HEK293 (cell line): ENCODE measurements around the gene NDUFA8.

ENCODE experiments used
- CTCF ChIA-PET: fragments of 350-600 bp; formaldehyde crosslinking; extraction: SDS; loops from one replicate; lab custom pipeline; 2021; ENCODE audit warnings: antibody characterized with exemption; lab: Yijun Ruan, JAX
- POLR2A ChIA-PET: fragments of 300-600 bp; formaldehyde crosslinking; extraction: SDS; loops from one replicate; lab custom pipeline; 2020; ENCODE audit warnings: antibody characterized with exemption, inconsistent platforms; lab: Yijun Ruan, JAX
- H3K27ac ChIP-seq: fragments of 200-500 bp; sonication (Bioruptor generic); 2 replicates; pipeline ENCODE4 v1.5.1; 2014; ENCODE audit warnings: low read depth, low read length, control low read depth, inconsistent platforms; ENCODE audit errors: extremely low read depth
- H3K36me3 ChIP-seq, 2 experiments: fragments of 200-500 bp in 1 of 2; sonication (Bioruptor generic) in 1 of 2; 1 replicate in 1 of 2; 2 replicates in 1 of 2; pipeline ENCODE4 v1.5.1; 2014 to 2017; ENCODE audit warnings: inconsistent platforms in 2 of 2, low read length in 2 of 2; ENCODE audit not compliant: control insufficient read depth in 2 of 2, insufficient read depth in 1 of 2
- H3K4me1 ChIP-seq: fragments of 200-500 bp; sonication (Bioruptor generic); 2 replicates; pipeline ENCODE4 v1.5.1; 2014; ENCODE audit warnings: mild to moderate bottlenecking, low read length, inconsistent platforms; ENCODE audit not compliant: control insufficient read depth, insufficient read depth
- H3K4me3 ChIP-seq: 2 replicates; pipeline ENCODE4 v1.5.1; 2011; ENCODE audit warnings: low read depth, mild to moderate bottlenecking, control low read depth, low read length, moderate library complexity
- H3K9me3 ChIP-seq: fragments of 200-500 bp; sonication (Bioruptor generic); 2 replicates; pipeline ENCODE4 v1.5.1; 2014; ENCODE audit warnings: low read depth, low read length, inconsistent platforms; ENCODE audit not compliant: control insufficient read depth, insufficient read depth
- EGR2 ChIP-seq: fragments of 450-650 bp; formaldehyde crosslinking; IDR thresholded peaks from 2 replicates; pipeline ENCODE4 v1.5.1; 2016; ENCODE audit warnings: low read depth, missing biosample characterization, missing genetic modification characterization
- GLIS2 ChIP-seq: fragments of 450-650 bp; formaldehyde crosslinking; IDR thresholded peaks from 2 replicates; pipeline ENCODE4 v1.5.1; 2016; ENCODE audit warnings: missing biosample characterization, missing genetic modification characterization
- REST ChIP-seq: fragments of 450-650 bp; formaldehyde crosslinking; IDR thresholded peaks from 2 replicates; pipeline ENCODE4 v1.5.1; 2016; ENCODE audit warnings: missing biosample characterization, missing genetic modification characterization
- SCRT1 ChIP-seq: fragments of 450-650 bp; formaldehyde crosslinking; IDR thresholded peaks from 2 replicates; pipeline ENCODE4 v1.5.1; 2016; ENCODE audit warnings: missing biosample characterization, missing genetic modification characterization, borderline replicate concordance
- ZNF19 ChIP-seq: fragments of 450-650 bp; formaldehyde crosslinking; IDR thresholded peaks from 2 replicates; pipeline ENCODE4; 2016; ENCODE audit warnings: missing biosample characterization, missing genetic modification characterization, low read depth
- ZNF202 ChIP-seq: fragments of 450-650 bp; formaldehyde crosslinking; IDR thresholded peaks from 2 replicates; pipeline ENCODE4 v1.5.1; 2016; ENCODE audit warnings: missing biosample characterization, missing genetic modification characterization, borderline replicate concordance
- ZNF280C ChIP-seq: fragments of 450-650 bp; formaldehyde crosslinking; IDR thresholded peaks from 2 replicates; pipeline ENCODE4 v1.5.1; 2016; ENCODE audit warnings: missing biosample characterization, missing genetic modification characterization
- ZNF292 ChIP-seq: fragments of 450-650 bp; formaldehyde crosslinking; IDR thresholded peaks from 2 replicates; pipeline ENCODE4 v1.5.1; 2016; ENCODE audit warnings: low read depth, missing biosample characterization, missing genetic modification characterization, borderline replicate concordance
- ZNF302 ChIP-seq: fragments of 450-650 bp; formaldehyde crosslinking; IDR thresholded peaks from 2 replicates; pipeline ENCODE4 v1.5.1; 2016; ENCODE audit warnings: missing biosample characterization, missing genetic modification characterization, low read depth
- ZNF391 ChIP-seq: fragments of 450-650 bp; formaldehyde crosslinking; IDR thresholded peaks from 2 replicates; pipeline ENCODE4 v1.5.1; 2016; ENCODE audit warnings: low read depth, missing biosample characterization, missing genetic modification characterization, borderline replicate concordance
- ZNF544 ChIP-seq: fragments of 450-650 bp; formaldehyde crosslinking; IDR thresholded peaks from 2 replicates; pipeline ENCODE4 v1.5.0; 2017; ENCODE audit warnings: missing biosample characterization, missing genetic modification characterization
- ZNF610 ChIP-seq: fragments of 450-650 bp; formaldehyde crosslinking; IDR thresholded peaks from 2 replicates; pipeline ENCODE4 v1.5.1; 2016; ENCODE audit warnings: missing biosample characterization, missing genetic modification characterization, borderline replicate concordance
- ZNF660 ChIP-seq: fragments of 450-650 bp; IDR thresholded peaks from 2 replicates; pipeline ENCODE4 v1.5.1; 2018; ENCODE audit warnings: missing biosample characterization, mild to moderate bottlenecking, missing genetic modification characterization
- ZNF701 ChIP-seq: fragments of 450-650 bp; formaldehyde crosslinking; IDR thresholded peaks from 2 replicates; pipeline ENCODE4 v1.5.1; 2016; ENCODE audit warnings: missing biosample characterization, missing genetic modification characterization
- ZXDB ChIP-seq: fragments of 450-650 bp; formaldehyde crosslinking; IDR thresholded peaks from 2 replicates; pipeline ENCODE4 v1.5.1; 2016; ENCODE audit warnings: missing biosample characterization, missing genetic modification characterization

The NDUFA8 gene

DNA sequence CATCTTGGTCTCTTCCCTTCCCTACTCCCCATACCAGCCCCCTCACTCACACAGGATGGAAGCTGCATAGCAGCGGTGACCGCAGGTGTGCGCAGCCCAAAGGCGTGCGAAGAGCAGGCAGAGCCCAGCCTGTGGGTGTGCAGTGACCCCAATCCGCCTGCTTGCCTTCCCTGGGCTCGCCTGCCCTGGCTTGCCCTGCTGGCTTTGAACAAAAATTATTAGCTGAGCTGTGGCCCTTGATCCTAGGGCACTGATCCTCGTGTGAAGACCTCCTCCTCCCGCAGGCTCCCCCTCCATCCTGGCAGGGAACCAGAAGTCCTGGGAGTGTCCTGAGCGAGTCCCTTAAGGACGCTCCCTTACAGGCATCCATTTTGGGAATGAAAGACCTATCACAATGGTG is 32.0 kb upstream of the NDUFA8 start (continued):
- TF ChIP-seq REST (no peak), ZNF391 (tag by site-specific recombination) (no peak), ZNF302 (tag by site-specific recombination) (no peak), ZNF610 (tag by site-specific recombination) (no peak), ZNF292 (tag by site-specific recombination) (no peak), ZNF19 (tag by site-specific recombination) (no peak), ZXDB (tag by site-specific recombination) (no peak), ZNF701 (no peak), ZNF280C (tag by site-specific recombination) (no peak), EGR2 (tag by site-specific recombination) (no peak)

DNA sequence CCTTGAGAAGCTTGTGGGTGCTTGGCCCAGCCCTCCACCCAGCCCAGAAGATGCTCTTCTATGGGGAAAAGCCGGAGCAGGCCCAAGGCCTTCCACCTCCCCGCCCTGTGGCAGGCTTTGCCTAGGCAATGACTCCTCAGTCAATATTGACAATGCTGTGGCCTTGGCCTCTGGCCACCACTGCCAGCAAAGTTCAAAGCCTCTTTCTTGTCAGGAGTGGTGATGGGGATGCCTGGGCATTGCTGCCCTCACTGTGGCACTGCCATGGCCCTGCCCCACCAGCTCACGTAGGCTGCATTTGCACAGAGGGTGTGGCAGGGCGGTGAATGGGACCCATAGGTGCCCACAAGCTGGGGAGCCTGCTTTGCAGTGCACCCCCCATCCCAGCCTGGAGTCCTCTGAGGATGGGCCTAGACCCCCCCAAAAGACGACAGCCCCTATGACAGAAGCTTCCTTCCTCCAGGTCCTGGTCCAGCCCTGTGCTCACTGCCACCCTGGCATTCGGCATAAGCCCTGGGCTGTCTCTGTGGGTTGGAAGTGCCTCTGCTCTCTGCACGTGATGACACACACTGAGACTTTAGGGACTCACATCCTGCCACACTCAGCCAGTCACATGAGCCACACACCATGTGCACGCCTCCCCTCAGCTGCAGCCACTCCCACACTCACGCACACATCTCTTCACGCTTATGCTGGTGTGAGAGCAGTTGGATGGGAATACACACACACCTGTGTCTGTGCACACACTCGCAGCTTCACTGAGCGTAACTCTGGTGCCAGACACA is 31.2 kb upstream of the NDUFA8 start:
- H3K36me3 ChIP-seq, result no peaks in the 10 kb centered on the region
- H3K27ac ChIP-seq, result no peak overlapping the region
- H3K4me3 ChIP-seq, result no peak overlapping the region
- ChIA-PET POLR2A (interaction anchor here (1.6 kb wide), 1 partner anchor 23 kb away, joined by 4 read pairs; no protein-coding TSS in a partner anchor), CTCF (interaction anchor here (0.7 to 1.3 kb wide), 3 partner anchors 9 to 225 kb away, joined by 3 to 4 read pairs (median 3); no protein-coding TSS in a partner anchor)
- TF ChIP-seq ZNF544 (tag by site-specific recombination), result no peak
- no peak for TF ChIP-seq ZNF202 (tag by site-specific recombination)
- H3K9me3 ChIP-seq, result no peaks in the 10 kb centered on the region
- H3K4me1 ChIP-seq, result no peaks in the 10 kb centered on the region

DNA sequence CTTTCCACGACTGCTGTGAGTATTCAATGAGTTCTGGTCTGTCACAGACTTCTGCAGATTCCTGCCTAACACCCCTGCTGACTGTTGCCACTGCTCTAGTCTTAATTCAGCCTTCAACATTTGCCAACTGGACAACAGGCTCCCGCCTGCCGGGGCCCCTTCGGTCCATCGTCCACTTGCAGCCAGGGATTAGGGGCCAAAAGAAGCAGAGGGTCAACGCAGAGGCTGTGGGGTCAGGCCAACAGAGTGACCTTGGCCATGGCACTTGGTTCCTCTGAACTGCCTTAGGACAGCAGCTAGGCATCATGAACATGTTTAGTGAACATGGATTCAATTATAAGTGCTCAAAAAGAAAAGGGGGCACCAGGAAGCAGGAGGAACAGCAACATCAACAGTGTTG is 28.8 kb upstream of the NDUFA8 start:
- no peaks in the 10 kb centered on the region for H3K4me1 ChIP-seq
- no peaks in the 10 kb centered on the region for H3K36me3 ChIP-seq
- ChIA-PET CTCF (interaction anchor here (0.8 kb wide), 1 partner anchor 18 kb away, joined by 3 read pairs; no protein-coding TSS in a partner anchor), POLR2A (no interaction called here)
- H3K4me3 ChIP-seq, result no peak overlapping the region
- H3K9me3 ChIP-seq, result no peaks in the 10 kb centered on the region
- TF ChIP-seq ZNF660 (tag by site-specific recombination) (no peak), SCRT1 (tag by site-specific recombination) (no peak), GLIS2 (tag by site-specific recombination) (no peak)
- H3K27ac ChIP-seq, result no peak overlapping the region
